Ascending aorta (tissue), 2 donors: ENCODE measurements around the gene EHMT1. TPM values are rescaled to one million over a fixed set of nuclear protein-coding genes. Genes with fewer than 3 reads are reported as not detected.

Source experiments
- DNase-seq, 2 donors: peaks; one replicate each; pipeline ENCODE4 v3.0.0-alpha.2; 2019; ENCODE audit warnings: low spot score in 2 of 2
- H3K27ac ChIP-seq, 2 donors: fragments of 200-600 bp; sonication (generic); one replicate each; pipeline ENCODE4 v1.5.1; 2016 to 2017; ENCODE audit warnings: mild to moderate bottlenecking in 1 of 2
- H3K27me3 ChIP-seq: fragments of 200-600 bp; sonication (generic); one replicate; pipeline ENCODE4 v1.5.1; 2017
- H3K36me3 ChIP-seq, 2 donors: fragments of 200-600 bp; sonication (generic); one replicate each; pipeline ENCODE4 v1.5.1; 2016
- H3K4me1 ChIP-seq, 2 donors: fragments of 200-600 bp; sonication (generic); one replicate each; pipeline ENCODE4 v1.5.1; 2016 to 2017; ENCODE audit warnings: mild to moderate bottlenecking in 1 of 2
- H3K4me3 ChIP-seq, 2 donors: fragments of 200-600 bp; sonication (generic); one replicate each; pipeline ENCODE4 v1.5.1; 2016 to 2017; ENCODE audit warnings: mild to moderate bottlenecking in 1 of 2
- H3K9me3 ChIP-seq, 2 donors: fragments of 200-600 bp; sonication (generic); one replicate each; pipeline ENCODE4 v1.5.1; 2016
- intact Hi-C: fragments of 100-400 bp; cut with DNase I; formaldehyde crosslinking; loops from one replicate; pipeline ENCODE4 v1.15.1; 2023
- total RNA-seq: library from RNA; depleted of rRNA; stranded (reverse); fragments of >200 nt; gene quantifications from one replicate; pipeline ENCODE4 v1.1.0, GENCODE V29; 2016
- TF ChIP-seq, protein P1 (sequence below), 3 experiments: fragments of 200-600 bp in 2 of 3; fragments of 450-650 bp in 1 of 3; sonication (generic) in 2 of 3; IDR thresholded peaks; one replicate each; pipeline ENCODE4 v1.5.1; 2016 to 2019; ENCODE audit warnings: antibody characterized with exemption in 3 of 3, mild to moderate bottlenecking in 1 of 3, moderate library complexity in 1 of 3

The EHMT1 gene
- total RNA-seq, 1 donor from 2014 or later: 49.9 TPM

DNA sequence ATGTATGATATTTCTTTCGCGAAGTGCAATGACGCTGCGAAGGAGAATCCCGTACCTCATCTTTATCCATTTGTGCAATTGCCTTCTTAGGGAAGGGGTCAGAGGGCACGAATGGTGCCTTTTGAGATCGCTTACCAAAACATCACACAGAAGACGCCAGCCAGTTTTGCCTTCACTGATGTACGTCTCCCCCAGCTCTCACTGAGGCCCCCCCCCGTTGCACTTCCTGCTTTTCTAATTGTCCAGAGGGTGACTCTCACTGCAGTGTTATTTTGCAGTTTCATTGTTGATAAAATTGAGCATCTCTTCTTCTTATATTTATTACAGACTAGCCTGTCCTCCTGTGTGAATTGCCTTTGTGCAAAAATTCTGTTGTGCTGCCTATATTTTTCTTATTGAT lies 219.8 kb downstream of the EHMT1 start:
- Histone ChIP-seq H3K9me3 (peaks cover 0 to 10% of the 10 kb centered on the region in 2 donors), H3K27ac (no peak overlapping the region), H3K36me3 (peaks cover 33 to 42% of the 10 kb centered on the region in 2 donors), H3K4me1 (no peaks in the 10 kb centered on the region), H3K27me3 (no peaks in the 10 kb centered on the region), H3K4me3 (no peak overlapping the region)
- TF ChIP-seq, protein P1, sequence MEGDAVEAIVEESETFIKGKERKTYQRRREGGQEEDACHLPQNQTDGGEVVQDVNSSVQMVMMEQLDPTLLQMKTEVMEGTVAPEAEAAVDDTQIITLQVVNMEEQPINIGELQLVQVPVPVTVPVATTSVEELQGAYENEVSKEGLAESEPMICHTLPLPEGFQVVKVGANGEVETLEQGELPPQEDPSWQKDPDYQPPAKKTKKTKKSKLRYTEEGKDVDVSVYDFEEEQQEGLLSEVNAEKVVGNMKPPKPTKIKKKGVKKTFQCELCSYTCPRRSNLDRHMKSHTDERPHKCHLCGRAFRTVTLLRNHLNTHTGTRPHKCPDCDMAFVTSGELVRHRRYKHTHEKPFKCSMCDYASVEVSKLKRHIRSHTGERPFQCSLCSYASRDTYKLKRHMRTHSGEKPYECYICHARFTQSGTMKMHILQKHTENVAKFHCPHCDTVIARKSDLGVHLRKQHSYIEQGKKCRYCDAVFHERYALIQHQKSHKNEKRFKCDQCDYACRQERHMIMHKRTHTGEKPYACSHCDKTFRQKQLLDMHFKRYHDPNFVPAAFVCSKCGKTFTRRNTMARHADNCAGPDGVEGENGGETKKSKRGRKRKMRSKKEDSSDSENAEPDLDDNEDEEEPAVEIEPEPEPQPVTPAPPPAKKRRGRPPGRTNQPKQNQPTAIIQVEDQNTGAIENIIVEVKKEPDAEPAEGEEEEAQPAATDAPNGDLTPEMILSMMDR (IDR thresholded peaks at IDR 0.05): no peak
- DNase-seq: no peak
- intact Hi-C loops: no loop called here

GRCh38 chr9:137843355-137843754 lies 224.6 kb downstream of the EHMT1 start:
- TF ChIP-seq, protein P1 (IDR thresholded peaks at IDR 0.05): no peak
- Histone ChIP-seq H3K4me3 (no peak overlapping the region), H3K27ac (no peak overlapping the region), H3K36me3 (no peaks in the 10 kb centered on the region), H3K27me3 (no peaks in the 10 kb centered on the region), H3K4me1 (no peaks in the 10 kb centered on the region), H3K9me3 (peaks cover 0 to 10% of the 10 kb centered on the region in 2 donors)
- DNase-seq: no peak
- intact Hi-C loops: no loop called here

- no peak for DNase-seq
- Histone ChIP-seq H3K27ac (no peak overlapping the region), H3K9me3 (peaks cover 9 to 40% of the 10 kb centered on the region in 2 donors), H3K36me3 (no peaks in the 10 kb centered on the region), H3K4me1 (no peaks in the 10 kb centered on the region), H3K4me3 (no peak overlapping the region), H3K27me3 (no peaks in the 10 kb centered on the region)
- TF ChIP-seq, protein P1 (IDR thresholded peaks at IDR 0.05): no peak
- intact Hi-C loops: no loop called here
Measured at GRCh38 chr9:137851516-137852267, 232.9 kb downstream of the EHMT1 start.

- no peaks in the 10 kb centered on the region for H3K36me3 ChIP-seq
- H3K4me1 ChIP-seq: no peaks in the 10 kb centered on the region
- peaks cover 9 to 41% of the 10 kb centered on the region in 2 donors for H3K9me3 ChIP-seq
- no peak for DNase-seq
- no peak overlapping the region for H3K4me3 ChIP-seq
- intact Hi-C loops: no loop called here
- H3K27me3 ChIP-seq: no peaks in the 10 kb centered on the region
- no peak overlapping the region for H3K27ac ChIP-seq
- TF ChIP-seq, protein P1 (IDR thresholded peaks at IDR 0.05): no peak
Measured at GRCh38 chr9:137853392-137853995, 234.7 kb downstream of the EHMT1 start.

DNA sequence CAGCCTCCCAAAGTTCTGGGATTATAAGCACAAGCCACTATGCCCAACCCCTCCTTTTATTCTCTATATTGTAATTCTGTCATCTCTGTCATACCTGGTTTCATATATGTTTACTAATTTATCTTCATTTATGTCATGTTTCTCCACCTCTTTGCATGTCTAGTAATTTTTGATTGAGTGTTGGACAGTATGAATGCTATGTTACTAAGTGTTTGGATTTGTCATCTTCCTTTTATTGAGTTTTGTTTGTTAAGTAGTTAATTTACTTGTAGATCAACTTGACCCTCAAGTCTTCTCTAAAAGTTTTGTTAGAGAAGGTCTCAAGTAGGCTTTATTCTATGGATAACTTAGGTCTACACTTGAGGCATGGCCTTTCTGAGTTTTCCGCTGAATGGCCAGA lies 241.6 kb downstream of the EHMT1 start:
- H3K9me3 ChIP-seq: peaks cover 3 to 27% of the 10 kb centered on the region in 2 donors
- H3K4me3 ChIP-seq: no peak overlapping the region
- no peaks in the 10 kb centered on the region for H3K4me1 ChIP-seq
- intact Hi-C loops: no loop called here
- H3K27me3 ChIP-seq: no peaks in the 10 kb centered on the region
- no peak for DNase-seq
- H3K36me3 ChIP-seq: no peaks in the 10 kb centered on the region
- TF ChIP-seq, protein P1 (IDR thresholded peaks at IDR 0.05): no peak
- H3K27ac ChIP-seq: no peak overlapping the region
